Fibroblast of lung (primary cell): ENCODE measurements around the gene PSMA5. TPM values are rescaled to one million over a fixed set of nuclear protein-coding genes. Genes with fewer than 3 reads are reported as not detected.

Source experiments
- DNase-seq, 2 donors: peaks; one replicate each; pipeline versions ENCODE4 v3.0.0 to v3.0.0-alpha.2; 2010; ENCODE audit warnings: low read depth in 2 of 2
- H2AFZ ChIP-seq: 2 replicates; pipeline ENCODE4 v1.5.1; 2012; ENCODE audit warnings: low read length, control low read depth, inconsistent platforms
- H3K27ac ChIP-seq: 2 replicates; pipeline ENCODE4 v1.5.1; 2011; ENCODE audit warnings: low read length, control low read depth; ENCODE audit not compliant: insufficient read depth
- H3K27me3 ChIP-seq: 2 replicates; pipeline ENCODE4 v1.5.1; 2011; ENCODE audit warnings: mild to moderate bottlenecking, low read length; ENCODE audit not compliant: control insufficient read depth, insufficient read depth
- H3K36me3 ChIP-seq: 2 replicates; pipeline ENCODE4 v1.5.1; 2011; ENCODE audit warnings: low read length; ENCODE audit not compliant: control insufficient read depth, insufficient read depth
- H3K4me1 ChIP-seq: 2 replicates; pipeline ENCODE4 v1.5.1; 2011; ENCODE audit warnings: low read length; ENCODE audit not compliant: control insufficient read depth, insufficient read depth; ENCODE audit errors: extremely low read depth
- H3K4me2 ChIP-seq: 2 replicates; pipeline ENCODE4 v1.5.1; 2011; ENCODE audit warnings: low read length, control low read depth; ENCODE audit not compliant: insufficient read depth; ENCODE audit errors: extremely low read depth
- H3K4me3 ChIP-seq, 4 experiments: fragments of 200-600 bp in 1 of 4; sonication (generic) in 1 of 4; replicated peaks in 1 of 4; 2 replicates each; pipeline ENCODE4 v1.5.1; 2011 to 2016; ENCODE audit warnings: low read length in 4 of 4, low read depth in 3 of 4, mild to moderate bottlenecking in 3 of 4, control low read depth in 2 of 4, inconsistent platforms in 1 of 4, mixed read lengths in 1 of 4; ENCODE audit not compliant: insufficient read depth in 1 of 4; ENCODE audit errors: control extremely low read depth in 1 of 4
- H3K79me2 ChIP-seq: 2 replicates; pipeline ENCODE4 v1.5.1; 2012; ENCODE audit warnings: mild to moderate bottlenecking, low read length, inconsistent platforms; ENCODE audit not compliant: control insufficient read depth, insufficient read depth
- H3K9ac ChIP-seq: 2 replicates; pipeline ENCODE4 v1.5.1; 2011; ENCODE audit warnings: mild to moderate bottlenecking, low read length, control low read depth; ENCODE audit not compliant: insufficient read depth
- H3K9me3 ChIP-seq: 2 replicates; pipeline ENCODE4 v1.5.1; 2012; ENCODE audit warnings: low read depth, low read length; ENCODE audit not compliant: control insufficient read depth, insufficient read depth
- H4K20me1 ChIP-seq: 2 replicates; pipeline ENCODE4 v1.5.1; 2011; ENCODE audit warnings: low read length; ENCODE audit not compliant: control insufficient read depth, insufficient read depth; ENCODE audit errors: extremely low read depth
- EZH2 ChIP-seq: IDR thresholded peaks from 2 replicates; pipeline ENCODE4 v1.5.1; 2012; ENCODE audit warnings: low read length, control low read depth, mild to moderate bottlenecking; ENCODE audit errors: missing control alignments
- polyA plus RNA-seq, 2 donors: library from polyadenylated mRNA; depleted of rRNA in 1 of 2; stranded (reverse) in 1 of 2; unstranded in 1 of 2; fragments of >200 nt; gene quantifications; 2 replicates each; pipeline ENCODE4 v1.2.1, GENCODE V29; 2011 to 2012; ENCODE audit warnings: missing spikeins in 1 of 2
- total RNA-seq: library from RNA; depleted of rRNA; stranded (reverse); fragments of >200 nt; gene quantifications from 2 replicates; pipeline ENCODE4 v1.2.1, GENCODE V29; 2014
- TF ChIP-seq, protein P1 (sequence below), 2 donors: IDR thresholded peaks in 1 of 2; conservative IDR thresholded peaks in 1 of 2; 1 replicate in 1 of 2; 2 replicates in 1 of 2; pipeline ENCODE4 v1.5.1; 2011 to 2012; ENCODE audit warnings: low read length in 2 of 2, control low read depth in 1 of 2, inconsistent platforms in 1 of 2, low read depth in 1 of 2, mild to moderate bottlenecking in 1 of 2

Gene PSMA5
- total and polyA plus RNA-seq, 2 donors (not counting 1 experiment from before 2014, with no cell fraction given): 41.0 to 145 TPM

DNA sequence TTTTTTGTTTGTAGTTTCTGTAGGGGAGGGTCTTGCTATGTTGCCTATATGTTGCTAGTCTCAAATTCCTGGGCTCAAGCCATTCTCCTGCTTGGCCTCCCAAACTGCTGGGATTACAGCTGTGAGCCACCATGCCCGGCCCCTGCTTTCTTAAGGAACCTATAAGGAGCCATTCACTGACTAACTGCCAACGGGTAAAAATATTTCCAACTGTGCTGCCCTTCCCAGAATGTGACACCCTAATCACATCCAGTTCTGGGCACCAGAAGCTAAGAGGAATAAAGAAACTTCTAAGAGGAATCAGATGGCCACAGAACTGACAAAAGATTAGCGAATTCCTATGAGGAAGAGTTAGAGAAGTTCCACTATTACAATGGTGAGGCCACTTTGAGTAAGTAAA, 46.5 kb upstream of the PSMA5 start:
- Histone ChIP-seq H4K20me1 (no peaks in the 10 kb centered on the region), H3K36me3 (no peaks in the 10 kb centered on the region), H3K4me1 (no peaks in the 10 kb centered on the region), H3K79me2 (no peaks in the 10 kb centered on the region), H2AFZ (no peak overlapping the region), H3K27ac (no peak overlapping the region), H3K27me3 (peaks cover 28% of the 10 kb centered on the region), H3K4me2 (no peak overlapping the region), H3K4me3 (no peak overlapping the region), H3K9me3 (no peaks in the 10 kb centered on the region), H3K9ac (no peak overlapping the region)
- no peak for TF ChIP-seq EZH2
- TF ChIP-seq, protein P1, sequence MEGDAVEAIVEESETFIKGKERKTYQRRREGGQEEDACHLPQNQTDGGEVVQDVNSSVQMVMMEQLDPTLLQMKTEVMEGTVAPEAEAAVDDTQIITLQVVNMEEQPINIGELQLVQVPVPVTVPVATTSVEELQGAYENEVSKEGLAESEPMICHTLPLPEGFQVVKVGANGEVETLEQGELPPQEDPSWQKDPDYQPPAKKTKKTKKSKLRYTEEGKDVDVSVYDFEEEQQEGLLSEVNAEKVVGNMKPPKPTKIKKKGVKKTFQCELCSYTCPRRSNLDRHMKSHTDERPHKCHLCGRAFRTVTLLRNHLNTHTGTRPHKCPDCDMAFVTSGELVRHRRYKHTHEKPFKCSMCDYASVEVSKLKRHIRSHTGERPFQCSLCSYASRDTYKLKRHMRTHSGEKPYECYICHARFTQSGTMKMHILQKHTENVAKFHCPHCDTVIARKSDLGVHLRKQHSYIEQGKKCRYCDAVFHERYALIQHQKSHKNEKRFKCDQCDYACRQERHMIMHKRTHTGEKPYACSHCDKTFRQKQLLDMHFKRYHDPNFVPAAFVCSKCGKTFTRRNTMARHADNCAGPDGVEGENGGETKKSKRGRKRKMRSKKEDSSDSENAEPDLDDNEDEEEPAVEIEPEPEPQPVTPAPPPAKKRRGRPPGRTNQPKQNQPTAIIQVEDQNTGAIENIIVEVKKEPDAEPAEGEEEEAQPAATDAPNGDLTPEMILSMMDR (conservative IDR thresholded peaks at IDR 0.05 in 1 of 2, IDR thresholded peaks at IDR 0.05 in 1 of 2; ENCODE audit: low read depth in 1 of 2, low read length in 2 of 2): no peak
- DNase-seq: no peak

DNA sequence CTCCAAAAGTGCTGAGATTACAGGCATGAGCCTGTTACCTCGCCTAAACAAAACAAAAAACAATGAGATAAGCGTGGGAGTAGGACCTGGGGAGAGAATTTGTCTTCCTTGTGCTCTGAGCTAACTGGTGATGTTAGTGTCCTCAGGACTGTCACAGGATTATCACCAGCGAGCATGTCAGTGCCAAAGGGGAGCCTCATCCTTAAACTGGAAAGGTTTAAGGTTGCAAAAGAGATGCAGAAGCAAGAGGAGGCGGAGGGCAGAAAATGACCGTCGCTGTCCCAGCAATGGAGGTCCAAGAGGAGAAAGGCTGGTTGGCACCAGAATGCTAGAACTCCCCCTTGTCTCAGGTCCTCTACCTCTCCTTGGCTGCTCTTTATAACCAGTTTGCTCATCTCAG, 44.0 kb upstream of the PSMA5 start:
- Histone ChIP-seq H3K9me3 (no peaks in the 10 kb centered on the region), H3K27me3 (peaks cover 29% of the 10 kb centered on the region), H2AFZ (no peak overlapping the region), H3K36me3 (no peaks in the 10 kb centered on the region), H3K79me2 (no peaks in the 10 kb centered on the region), H3K4me2 (no peak overlapping the region), H4K20me1 (no peaks in the 10 kb centered on the region), H3K4me1 (no peaks in the 10 kb centered on the region), H3K4me3 (no peak overlapping the region), H3K9ac (no peak overlapping the region), H3K27ac (no peak overlapping the region)
- DNase-seq: no peak
- TF ChIP-seq, protein P1 (conservative IDR thresholded peaks at IDR 0.05 in 1 of 2, IDR thresholded peaks at IDR 0.05 in 1 of 2; ENCODE audit: low read depth in 1 of 2, low read length in 2 of 2): no peak
- TF ChIP-seq EZH2: no peak

DNA sequence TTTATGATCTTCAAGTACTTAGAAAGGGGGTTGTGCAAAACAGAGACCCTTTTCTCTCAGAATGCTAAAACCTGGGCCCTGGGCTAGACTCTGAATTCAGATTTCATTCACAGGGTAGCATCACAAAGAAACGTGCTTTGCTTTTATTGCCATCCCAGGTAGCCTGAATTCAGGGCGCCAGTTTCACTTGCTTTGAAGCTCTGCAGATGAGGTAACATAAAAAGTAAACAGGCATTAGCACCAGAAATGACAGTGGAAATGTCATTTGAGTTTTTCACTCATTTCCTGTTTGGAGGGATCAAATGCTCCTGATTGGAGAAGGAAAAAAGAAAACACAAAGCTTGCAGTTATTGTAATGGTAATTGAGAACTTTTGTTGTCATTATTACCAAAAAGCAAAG, 42.7 kb upstream of the PSMA5 start:
- TF ChIP-seq EZH2: no peak
- TF ChIP-seq, protein P1 (conservative IDR thresholded peaks at IDR 0.05 in 1 of 2, IDR thresholded peaks at IDR 0.05 in 1 of 2; ENCODE audit: low read depth in 1 of 2, low read length in 2 of 2): no peak
- Histone ChIP-seq H3K9me3 (no peaks in the 10 kb centered on the region), H3K27ac (no peak overlapping the region), H4K20me1 (no peaks in the 10 kb centered on the region), H2AFZ (no peak overlapping the region), H3K27me3 (peaks cover 24% of the 10 kb centered on the region), H3K79me2 (no peaks in the 10 kb centered on the region), H3K4me3 (no peak overlapping the region), H3K4me2 (no peak overlapping the region), H3K36me3 (no peaks in the 10 kb centered on the region), H3K4me1 (no peaks in the 10 kb centered on the region), H3K9ac (no peak overlapping the region)
- DNase-seq: no peak
